GM10248 (cell line): ENCODE results near the gene DTD1.

Experiments
- CTCF ChIA-PET: fragments of 300-600 bp; sonication (Branson Sonifier 250); formaldehyde crosslinking; extraction: SDS; loops from one replicate; lab custom pipeline; 2021; ENCODE audit warnings: antibody characterized with exemption; lab: Yijun Ruan, JAX
- POLR2A ChIA-PET: fragments of 350-650 bp; sonication (Branson Sonifier 250); formaldehyde crosslinking; extraction: SDS; loops from one replicate; lab custom pipeline; 2020; ENCODE audit warnings: antibody characterized with exemption; lab: Yijun Ruan, JAX
- DNase-seq: peaks from one replicate; pipeline ENCODE4 v3.0.0; 2012; ENCODE audit errors: extremely low spot score
- TF ChIP-seq, protein P1 (sequence below): IDR thresholded peaks from 2 replicates; pipeline ENCODE4 v1.5.1; 2012; ENCODE audit warnings: mild to moderate bottlenecking, low read depth; ENCODE audit errors: extremely low read depth, missing control alignments, control extremely low read depth

The DTD1 gene

DNA sequence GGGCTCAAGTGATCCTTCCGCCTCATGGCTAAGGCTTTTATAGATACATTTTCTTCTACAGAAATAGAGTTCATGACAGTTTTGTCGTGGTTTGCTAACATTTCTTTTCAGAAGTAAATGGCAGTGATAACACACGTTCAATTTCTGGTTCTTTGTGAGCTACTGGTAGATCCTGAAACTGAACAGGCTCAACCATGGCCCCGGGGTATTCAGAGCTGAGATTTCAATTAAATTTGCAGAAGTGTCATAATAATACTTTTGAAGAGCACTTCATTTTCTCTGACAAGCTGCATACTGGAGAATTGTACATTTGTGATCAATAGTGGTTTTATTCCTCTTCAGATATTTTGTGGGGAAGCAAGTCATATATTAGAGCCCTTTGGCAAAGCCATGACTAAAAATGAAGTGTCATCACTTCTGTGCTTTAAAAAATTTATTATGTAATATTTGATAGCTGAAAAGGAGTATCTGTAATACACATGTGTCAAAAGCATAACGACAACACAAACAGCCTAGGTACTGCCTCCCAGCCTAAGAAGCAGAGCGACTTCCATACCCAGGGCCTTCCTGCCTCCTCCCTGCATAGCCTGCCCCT lies 141.5 kb downstream of the DTD1 start:
- ChIA-PET POLR2A (no interaction called here), CTCF (interaction anchor here (1.1 to 2.0 kb wide), 4 partner anchors 9 to 61 kb away, joined by 3 to 5 read pairs (median 4); no protein-coding TSS in a partner anchor)
- DNase-seq: no peak
- TF ChIP-seq, protein P1, sequence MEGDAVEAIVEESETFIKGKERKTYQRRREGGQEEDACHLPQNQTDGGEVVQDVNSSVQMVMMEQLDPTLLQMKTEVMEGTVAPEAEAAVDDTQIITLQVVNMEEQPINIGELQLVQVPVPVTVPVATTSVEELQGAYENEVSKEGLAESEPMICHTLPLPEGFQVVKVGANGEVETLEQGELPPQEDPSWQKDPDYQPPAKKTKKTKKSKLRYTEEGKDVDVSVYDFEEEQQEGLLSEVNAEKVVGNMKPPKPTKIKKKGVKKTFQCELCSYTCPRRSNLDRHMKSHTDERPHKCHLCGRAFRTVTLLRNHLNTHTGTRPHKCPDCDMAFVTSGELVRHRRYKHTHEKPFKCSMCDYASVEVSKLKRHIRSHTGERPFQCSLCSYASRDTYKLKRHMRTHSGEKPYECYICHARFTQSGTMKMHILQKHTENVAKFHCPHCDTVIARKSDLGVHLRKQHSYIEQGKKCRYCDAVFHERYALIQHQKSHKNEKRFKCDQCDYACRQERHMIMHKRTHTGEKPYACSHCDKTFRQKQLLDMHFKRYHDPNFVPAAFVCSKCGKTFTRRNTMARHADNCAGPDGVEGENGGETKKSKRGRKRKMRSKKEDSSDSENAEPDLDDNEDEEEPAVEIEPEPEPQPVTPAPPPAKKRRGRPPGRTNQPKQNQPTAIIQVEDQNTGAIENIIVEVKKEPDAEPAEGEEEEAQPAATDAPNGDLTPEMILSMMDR: no peak

DNA sequence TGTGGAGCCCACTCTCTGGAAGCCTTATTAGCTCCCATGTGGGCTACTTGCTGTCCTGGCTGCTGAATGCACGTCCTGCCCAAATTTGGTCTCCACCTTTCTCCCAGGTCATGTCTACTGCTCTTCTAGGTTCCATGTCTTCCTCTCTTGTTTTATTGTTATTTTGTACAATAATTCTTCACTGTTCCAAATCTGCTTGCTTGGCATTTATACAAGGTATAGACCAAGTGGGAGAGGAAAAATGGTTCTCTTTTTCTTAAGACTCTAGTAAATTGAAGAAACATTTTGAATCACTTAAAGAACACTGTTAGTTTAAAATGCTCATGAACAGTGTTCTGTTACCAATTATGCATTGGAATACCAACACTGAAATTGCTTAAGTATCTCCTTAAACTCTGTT lies 144.1 kb downstream of the DTD1 start:
- TF ChIP-seq, protein P1: no peak
- ChIA-PET POLR2A (no interaction called here), CTCF (no interaction called here)
- no peak for DNase-seq

DNA sequence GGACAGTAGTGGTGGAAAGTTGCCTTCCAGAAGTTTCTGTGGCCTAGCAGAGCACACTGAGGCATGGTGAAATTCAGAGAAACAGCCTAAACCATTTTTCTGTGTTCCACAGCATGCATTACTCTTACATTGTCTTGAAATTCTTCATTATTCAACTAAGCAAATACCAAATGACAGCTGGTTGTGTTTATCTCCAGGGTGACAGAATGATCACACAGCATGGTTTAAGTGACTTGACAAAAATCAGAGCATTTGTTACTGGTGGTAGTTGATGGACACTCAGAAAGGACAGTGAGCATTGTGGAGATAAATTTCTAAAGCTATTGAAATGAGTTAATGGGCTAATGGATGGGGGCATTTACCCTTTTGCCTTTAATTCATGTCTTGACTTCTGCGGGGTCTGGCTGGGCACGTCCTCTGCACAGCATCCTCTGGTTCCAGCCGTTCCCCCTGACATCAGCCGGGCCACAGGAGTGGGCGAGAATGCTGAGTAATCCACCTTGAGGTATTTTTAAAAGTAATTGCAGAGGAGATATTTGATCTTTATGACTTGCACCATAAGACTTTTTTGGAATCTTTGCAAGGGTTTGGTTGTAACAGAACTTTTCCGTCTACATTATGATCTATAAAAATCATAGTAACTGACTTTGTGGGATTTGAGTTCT lies 146.8 kb downstream of the DTD1 start:
- TF ChIP-seq, protein P1: no peak
- CTCF ChIA-PET: interaction anchor here (1.3 kb wide), 1 partner anchor 16 kb away, joined by 3 read pairs; no protein-coding TSS in a partner anchor

DNA sequence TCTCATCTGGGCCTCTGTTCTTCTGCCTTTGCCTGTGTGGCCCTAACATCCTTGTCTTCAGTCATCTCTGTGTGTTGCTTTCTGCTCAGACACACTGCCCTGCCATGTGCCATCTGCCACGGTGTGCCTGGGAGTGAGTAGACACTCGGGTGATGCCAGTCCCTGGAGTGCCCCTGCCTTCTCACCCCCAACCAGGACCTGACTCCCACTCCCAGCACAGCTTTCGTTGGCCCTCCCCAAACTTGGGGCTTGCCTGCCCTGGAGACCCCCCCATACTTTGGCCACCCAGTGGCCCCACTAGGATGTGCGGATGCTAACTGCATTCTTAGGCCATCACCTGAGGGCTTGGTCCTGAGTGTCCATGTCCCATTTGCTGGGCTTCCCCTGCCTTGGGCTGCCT lies 149.3 kb downstream of the DTD1 start:
- DNase-seq: no peak
- TF ChIP-seq, protein P1: no peak
- POLR2A ChIA-PET: no interaction called here
- CTCF ChIA-PET: no interaction called here

More for the DNA sequence above, 146.8 kb downstream of the DTD1 start:
- DNase-seq: no peak
- POLR2A ChIA-PET: no interaction called here

DNA sequence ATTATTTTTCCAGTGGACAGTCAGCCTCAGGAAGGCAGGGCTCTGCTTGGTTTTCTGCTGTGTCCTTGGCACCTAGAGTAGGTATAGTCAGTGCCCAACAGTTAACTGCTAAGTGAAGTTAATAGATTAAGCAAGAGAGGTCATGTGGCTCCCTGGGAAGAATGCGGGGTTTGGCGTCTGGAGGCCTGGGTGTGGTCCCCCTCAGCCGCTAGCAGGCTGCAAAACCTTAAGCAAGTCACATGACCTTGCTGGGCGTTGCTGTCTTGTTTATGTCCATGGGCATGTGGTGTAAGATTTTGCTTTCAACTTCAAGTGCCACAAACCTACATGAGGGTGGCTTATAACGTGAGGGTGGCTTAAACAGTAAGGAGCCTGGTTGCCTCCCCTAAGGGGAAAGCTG lies 150.2 kb downstream of the DTD1 start:
- TF ChIP-seq, protein P1: no peak
- ChIA-PET POLR2A (no interaction called here), CTCF (interaction anchor here (0.9 kb wide), 1 partner anchor 9 kb away, joined by 3 read pairs; no protein-coding TSS in a partner anchor)
- DNase-seq: no peak

DNA sequence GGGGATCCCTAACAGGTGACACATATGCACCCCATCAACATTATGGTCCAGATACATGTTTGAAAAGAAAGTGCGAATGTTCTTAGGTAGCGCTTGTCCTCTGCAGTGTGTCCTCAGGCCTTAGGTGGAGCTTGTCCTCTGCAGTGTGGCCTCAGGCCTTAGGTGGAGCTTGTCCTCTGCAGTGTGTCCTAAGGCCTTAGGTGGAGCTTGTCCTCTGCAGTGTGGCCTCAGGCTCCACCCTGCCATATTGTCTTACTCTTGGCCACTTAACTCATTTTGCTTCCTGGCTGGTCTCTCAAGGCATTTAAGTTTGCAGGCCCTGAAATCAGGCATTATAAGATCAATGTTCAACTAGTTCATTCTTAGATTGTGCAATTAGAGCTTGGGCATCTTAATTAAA lies 151.0 kb downstream of the DTD1 start:
- DNase-seq: no peak
- POLR2A ChIA-PET: no interaction called here

More for the DNA sequence above, 151.0 kb downstream of the DTD1 start:
- TF ChIP-seq, protein P1: no peak
- CTCF ChIA-PET: interaction anchor here (0.8 to 1.1 kb wide), 4 partner anchors 10 to 21 kb away, joined by 3 to 4 read pairs (median 3); no protein-coding TSS in a partner anchor
